ENCODE results near the gene SBF2.

DNA sequence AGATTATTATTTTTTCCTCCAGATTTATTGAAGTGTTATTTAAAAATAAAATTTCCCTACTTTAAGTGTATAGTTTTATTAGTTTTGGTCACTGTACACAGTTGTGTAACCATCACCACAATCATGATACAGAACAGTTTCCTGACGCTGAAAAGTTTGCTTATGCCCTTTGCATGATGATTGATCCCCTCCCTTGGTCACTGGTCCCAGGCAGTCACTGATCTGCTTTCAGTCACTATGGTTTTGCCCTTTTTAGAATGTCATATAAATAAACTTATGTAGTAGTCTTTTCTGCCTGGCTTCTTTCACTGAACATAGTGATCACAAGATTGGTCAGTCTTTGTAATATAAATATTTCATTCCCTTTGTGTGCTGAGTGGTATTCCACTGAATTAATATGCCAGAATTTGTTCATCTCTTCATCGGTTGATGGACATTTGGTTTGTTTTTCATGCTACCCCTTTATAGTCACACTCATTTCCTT is 489.6 kb downstream of the SBF2 start:
- TF ChIP-seq, protein P1, sequence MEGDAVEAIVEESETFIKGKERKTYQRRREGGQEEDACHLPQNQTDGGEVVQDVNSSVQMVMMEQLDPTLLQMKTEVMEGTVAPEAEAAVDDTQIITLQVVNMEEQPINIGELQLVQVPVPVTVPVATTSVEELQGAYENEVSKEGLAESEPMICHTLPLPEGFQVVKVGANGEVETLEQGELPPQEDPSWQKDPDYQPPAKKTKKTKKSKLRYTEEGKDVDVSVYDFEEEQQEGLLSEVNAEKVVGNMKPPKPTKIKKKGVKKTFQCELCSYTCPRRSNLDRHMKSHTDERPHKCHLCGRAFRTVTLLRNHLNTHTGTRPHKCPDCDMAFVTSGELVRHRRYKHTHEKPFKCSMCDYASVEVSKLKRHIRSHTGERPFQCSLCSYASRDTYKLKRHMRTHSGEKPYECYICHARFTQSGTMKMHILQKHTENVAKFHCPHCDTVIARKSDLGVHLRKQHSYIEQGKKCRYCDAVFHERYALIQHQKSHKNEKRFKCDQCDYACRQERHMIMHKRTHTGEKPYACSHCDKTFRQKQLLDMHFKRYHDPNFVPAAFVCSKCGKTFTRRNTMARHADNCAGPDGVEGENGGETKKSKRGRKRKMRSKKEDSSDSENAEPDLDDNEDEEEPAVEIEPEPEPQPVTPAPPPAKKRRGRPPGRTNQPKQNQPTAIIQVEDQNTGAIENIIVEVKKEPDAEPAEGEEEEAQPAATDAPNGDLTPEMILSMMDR (optimal IDR thresholded peaks at IDR 0.05 in 1 of 3, IDR thresholded peaks at IDR 0.05 in 1 of 3, conservative IDR thresholded peaks at IDR 0.05 in 1 of 3; ENCODE audit: extremely low read depth in 1 of 3, insufficient read depth in 2 of 3, low read length in 3 of 3): no peak
- no peak for TF ChIP-seq EZH2 (IDR thresholded peaks at IDR 0.05; ENCODE audit: low read length)

Measured in keratinocyte (primary cell).